GM21367 (cell line): ENCODE results near the gene MEF2B.
"Not testable (repeated sequence)": the region's sequence is repeated elsewhere in the genome, so short reads cannot be mapped to it uniquely, and the experiment has no call there.

ENCODE experiments used
- ATAC-seq: cut with Tn5 transposase; IDR thresholded peaks from one replicate; pipeline ENCODE4 v1.9.1; 2021; ENCODE audit not compliant: unreplicated experiment

MEF2B gene

GRCh38 chr19:19157808-19158207 is 12.3 kb downstream of the MEF2B start:
- no peak for ATAC-seq

- ATAC-seq, result peak; percentile 56
These were observed 14.4 kb downstream of the MEF2B start for GRCh38 chr19:19155495-19156219.

DNA sequence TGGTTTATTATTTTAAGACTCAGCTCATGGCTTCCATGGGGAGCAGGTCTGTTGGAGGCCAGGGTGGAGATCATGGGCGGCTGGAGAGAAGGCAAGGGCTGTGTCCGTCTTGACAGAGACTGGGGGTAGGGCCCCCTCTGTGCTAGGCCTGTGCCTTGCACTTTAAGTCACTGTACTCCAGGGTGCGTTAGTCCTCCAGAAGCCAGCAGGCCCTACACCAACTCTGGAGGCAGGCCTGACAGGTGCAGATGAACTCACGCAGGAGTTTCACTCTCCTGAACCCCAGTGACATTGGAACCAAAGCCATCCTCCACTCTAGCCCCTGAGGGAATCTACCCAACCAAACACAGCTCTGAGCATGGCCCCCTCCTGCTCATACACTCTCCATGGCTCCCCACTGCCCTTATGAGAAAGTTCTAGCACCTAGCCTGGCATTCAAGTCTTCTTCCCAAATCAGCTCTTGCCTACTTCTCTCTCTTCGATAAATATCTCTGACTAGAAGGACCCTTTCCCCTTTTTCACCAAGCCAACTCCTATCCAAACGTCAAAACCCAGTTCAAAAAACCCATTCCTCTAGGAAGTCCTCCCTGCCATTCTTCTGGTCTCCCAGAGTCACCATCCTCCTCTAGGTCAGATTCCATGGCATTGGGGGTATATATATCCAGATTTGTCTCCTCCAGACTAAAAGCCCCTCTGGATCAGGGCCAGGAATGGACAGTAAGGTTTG is 15.1 kb downstream of the MEF2B start:
- ATAC-seq, result no peak

DNA sequence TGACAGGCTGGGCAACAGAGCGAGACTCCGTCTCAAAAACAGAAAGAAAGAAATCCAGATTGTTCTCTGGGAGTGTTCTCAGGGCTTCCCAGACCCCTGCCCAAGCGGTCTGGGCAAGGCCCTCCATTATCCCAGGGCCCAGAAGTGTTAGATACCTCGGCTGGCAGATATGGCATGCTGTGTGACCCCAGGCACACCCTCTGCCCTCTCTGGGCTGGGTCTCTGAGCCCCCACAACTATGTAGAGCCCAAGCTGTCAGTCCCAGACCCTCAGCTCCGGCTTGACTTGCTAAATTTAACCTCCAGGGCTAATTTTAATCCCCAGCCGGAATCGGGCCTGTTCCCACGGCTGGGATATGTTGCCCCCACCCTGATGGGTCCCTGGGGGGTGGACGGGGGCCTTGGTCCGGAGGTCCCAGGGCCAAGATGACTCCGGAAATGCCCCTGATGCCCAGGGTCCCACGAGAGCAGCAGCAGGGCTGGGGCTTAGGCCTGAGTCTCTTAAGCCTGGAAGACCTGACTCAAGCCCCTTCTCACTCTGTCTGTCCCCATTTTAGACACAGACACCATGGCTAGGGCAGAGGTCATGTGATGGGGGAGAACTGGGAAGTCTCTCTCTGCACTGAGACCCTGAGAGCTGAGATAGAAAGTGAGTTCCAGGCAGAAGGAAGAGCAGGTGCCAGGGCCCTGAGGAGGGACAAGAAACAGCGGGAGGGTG is 17.2 kb downstream of the MEF2B start:
- ATAC-seq, result no peak

- ATAC-seq, result no peak
These were observed 18.6 kb downstream of the MEF2B start for GRCh38 chr19:19151418-19151817.

- no peak for ATAC-seq
These were observed 20.6 kb downstream of the MEF2B start for GRCh38 chr19:19149435-19149834.

GRCh38 chr19:19148504-19148903 is 21.6 kb downstream of the MEF2B start:
- not testable (repeated sequence) for ATAC-seq

GRCh38 chr19:19147344-19147743 is 22.7 kb downstream of the MEF2B start:
- no peak for ATAC-seq

DNA sequence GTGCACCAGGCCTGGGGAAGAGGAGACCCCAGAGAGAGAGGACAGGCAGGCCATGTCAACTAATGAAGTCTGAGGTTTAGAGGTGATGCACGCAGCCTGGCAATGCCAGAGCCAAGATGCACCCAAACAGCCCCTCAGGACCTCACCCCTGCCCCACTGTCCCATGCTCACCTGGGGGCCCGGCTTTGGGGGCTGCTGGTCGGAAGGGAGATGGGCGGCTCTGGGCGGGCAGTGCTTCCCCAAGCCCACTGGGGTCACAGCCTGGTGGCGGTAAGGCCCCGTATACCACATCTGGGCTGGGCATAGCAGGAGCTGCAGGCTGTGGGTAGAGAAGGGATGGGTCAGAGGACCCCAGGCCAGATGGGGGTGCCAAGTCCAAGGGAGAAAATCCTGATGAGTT is 23.2 kb downstream of the MEF2B start:
- no peak for ATAC-seq

DNA sequence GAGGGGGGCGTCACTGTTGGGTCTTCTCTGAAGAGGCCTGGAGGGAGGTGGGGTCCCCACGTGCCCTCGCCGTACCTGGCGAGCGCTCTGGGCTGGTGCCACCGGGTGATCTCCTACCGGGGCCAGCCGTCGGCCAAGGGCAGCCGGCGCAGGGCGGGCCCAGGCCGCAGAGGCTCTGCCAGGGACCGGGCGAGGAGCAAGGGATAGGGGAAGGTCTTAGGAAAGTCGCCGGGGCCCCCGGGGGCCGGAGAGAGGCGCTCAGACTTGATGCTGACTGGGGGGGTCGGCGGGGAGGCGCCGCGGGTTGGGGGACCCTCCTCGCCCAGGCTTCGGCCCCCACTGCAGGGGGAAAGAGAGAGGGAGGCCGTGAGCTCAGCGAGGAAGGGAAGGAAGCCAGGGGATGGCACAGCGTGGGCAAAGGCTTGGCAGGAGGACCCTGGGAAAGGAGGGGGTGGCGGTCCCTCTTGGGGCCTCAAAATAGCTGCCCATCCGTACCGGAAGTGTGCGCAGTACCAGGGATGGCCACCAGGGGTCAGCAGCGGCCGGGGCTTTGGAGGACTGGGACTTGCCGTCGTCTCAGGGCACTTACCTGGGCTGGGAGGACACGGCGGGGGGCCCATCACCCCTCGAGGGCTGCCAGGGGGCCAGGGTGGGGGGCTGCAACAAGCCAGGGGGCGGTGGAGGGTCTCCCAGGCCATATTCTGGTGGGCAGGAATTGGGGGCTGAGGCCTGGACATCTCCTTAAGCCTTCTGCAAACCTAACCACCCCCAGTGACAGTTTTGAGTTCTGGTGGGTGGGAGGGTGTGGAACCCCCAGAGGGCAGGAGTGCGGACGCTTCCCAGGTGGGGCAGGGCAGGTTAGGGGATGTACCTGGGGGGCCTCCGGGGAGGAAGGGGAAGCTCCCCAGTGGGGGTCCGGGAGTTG is 24.1 kb downstream of the MEF2B start:
- ATAC-seq, result no peak

GRCh38 chr19:19145281-19145680 is 24.8 kb downstream of the MEF2B start:
- no peak for ATAC-seq

DNA sequence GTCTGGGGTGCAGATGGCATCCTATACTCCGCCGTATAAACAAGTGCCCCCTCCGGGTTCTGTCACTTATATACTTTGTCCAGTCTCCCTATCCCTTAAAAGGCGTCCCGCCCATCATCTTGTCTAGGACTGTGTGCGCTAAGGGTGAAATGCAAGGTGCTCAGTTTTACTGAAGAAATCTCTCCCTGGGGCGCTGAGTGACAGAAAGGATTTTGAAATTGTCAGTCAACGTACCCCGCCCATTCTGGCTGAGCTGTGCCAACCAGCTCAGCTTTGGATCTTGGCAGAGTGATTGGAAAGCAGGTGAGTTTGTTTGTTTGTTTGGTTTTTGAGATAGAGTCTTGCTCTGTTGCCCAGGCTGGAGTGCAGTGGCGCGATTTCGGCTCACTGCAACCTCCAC is 27.7 kb downstream of the MEF2B start:
- ATAC-seq, result no peak

GRCh38 chr19:19140476-19140875 is 29.6 kb downstream of the MEF2B start:
- ATAC-seq, result no peak

GRCh38 chr19:19139876-19140229 is 30.2 kb downstream of the MEF2B start:
- no peak for ATAC-seq

DNA sequence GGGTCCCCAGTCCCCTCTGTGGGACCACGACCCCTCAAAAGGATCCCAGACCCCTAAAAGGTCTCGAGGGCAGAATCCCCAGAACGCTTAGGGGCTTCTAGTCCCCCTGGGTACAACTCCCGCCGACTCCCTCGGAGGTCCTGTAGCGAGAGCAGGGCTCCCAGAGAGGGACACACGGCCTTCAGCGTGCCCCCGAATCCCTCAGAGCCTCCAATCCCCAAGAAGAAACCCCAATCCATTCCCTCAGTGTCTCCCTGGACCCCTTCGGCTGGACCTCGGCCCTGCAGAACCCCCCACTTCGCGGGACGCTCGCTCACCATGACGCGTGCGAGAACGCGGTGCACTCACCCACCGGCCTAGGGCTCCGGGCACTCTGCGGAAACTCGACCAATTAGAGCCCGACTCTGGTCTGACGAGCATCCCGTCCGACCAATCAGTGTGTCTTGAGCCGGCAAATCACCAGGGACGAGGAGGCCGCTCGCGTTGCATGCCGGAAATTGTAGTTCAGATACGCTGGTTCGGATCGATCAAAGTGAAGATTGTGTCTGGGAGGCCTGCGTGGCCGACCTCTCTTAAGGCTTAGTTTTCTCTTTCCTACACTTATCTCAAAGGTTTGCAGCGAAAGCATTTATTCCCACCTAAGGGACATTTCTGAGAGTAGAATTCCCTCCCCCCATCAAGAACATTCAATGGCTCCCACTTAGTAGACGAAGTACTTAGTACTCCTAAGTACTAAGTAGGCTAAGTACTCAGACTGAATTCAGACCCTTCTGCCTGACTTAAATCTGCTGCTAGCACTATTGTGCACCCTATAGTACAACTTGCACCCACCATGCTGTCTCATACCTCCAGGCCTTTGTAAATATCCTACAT is 31.7 kb downstream of the MEF2B start, which contains the start of gene TMEM161A:
TSS of gene TMEM161A (minus strand) at position 370 of the 873 bp plus-strand sequence. CDS start at position 320, 50 bp downstream.
- ATAC-seq, result peak; percentile 97

GRCh38 chr19:19137556-19138108 is 32.4 kb downstream of the MEF2B start:
- no peak for ATAC-seq

DNA sequence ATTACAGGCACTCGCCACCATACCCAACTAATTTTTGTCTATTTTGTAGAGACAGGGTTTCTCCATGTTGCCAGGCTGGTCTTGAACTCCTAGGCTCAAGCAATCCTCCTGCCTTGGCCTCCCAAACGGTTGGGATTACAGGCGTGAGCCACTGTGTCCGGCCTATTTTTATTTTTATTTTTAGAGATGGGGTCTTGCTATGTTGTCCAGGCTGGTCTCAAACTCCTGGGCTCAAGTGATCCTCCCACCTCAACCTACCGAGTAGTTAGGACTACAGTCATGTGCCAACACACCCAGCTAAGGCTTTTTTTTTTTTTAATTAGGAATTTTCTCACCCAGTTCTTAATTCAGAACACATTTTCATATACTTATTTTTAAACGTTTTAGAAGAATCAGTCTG is 34.4 kb downstream of the MEF2B start:
- not testable (repeated sequence) for ATAC-seq

DNA sequence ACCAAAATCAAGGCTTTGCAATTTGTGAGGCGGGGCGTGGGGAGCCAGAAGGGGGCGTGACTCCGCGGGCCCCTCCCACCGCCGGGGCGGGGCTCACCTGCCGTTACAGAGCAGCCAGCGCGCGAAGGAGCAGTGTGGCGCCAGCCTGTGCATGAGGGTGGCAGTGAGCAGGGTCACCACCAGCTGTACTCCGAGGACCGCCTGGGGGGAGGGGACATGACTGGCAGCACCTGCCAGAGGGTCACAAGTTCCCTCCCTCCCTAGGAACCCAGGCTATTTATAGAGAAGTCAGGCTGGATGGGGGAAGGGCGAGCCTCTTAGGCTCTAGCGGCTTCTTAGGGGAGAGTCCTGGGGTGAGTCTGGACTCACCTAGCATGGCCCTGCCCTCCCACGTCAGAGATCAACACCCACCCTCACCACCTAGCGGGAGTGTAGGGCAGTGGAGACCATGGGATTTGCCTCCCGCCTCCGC is 35.3 kb downstream of the MEF2B start:
- ATAC-seq, result no peak

GRCh38 chr19:19133985-19134384 is 36.1 kb downstream of the MEF2B start:
- ATAC-seq, result no peak
